ENCODE measurements around the gene NAP1L1.

NAP1L1 gene

GRCh38 chr12:76057326-76057725 is 27.2 kb downstream of the NAP1L1 start:
- H3K4me2 ChIP-seq (ENCODE audit: low read depth, low read length): no peak overlapping the region
- TF ChIP-seq CTCF (IDR thresholded peaks at IDR 0.05; ENCODE audit: low read length): no peak
- TF ChIP-seq EZH2phosphoT487 (IDR thresholded peaks at IDR 0.05; ENCODE audit: low read length): no peak
- no peak for TF ChIP-seq EZH2 (optimal IDR thresholded peaks at IDR 0.05; ENCODE audit: low read depth, low read length)
- H3K27ac ChIP-seq (ENCODE audit: low read length): no peak overlapping the region
- H3K9me2 ChIP-seq (replicated peaks; ENCODE audit: insufficient read depth, low read length): no peaks in the 10 kb centered on the region
- peaks cover 37% of the 10 kb centered on the region for H3K79me2 ChIP-seq (ENCODE audit: low read length)
- peaks cover 27% of the 10 kb centered on the region; the same call in 1 of the 2 replicates for H3K36me3 ChIP-seq (replicated peaks; ENCODE audit: insufficient read depth, low read length)
- H3K4me3 ChIP-seq (ENCODE audit: low read length): no peak overlapping the region
- no peak overlapping the region for H3K9ac ChIP-seq (ENCODE audit: low read length)
- H2AFZ ChIP-seq (ENCODE audit: low read length): no peak overlapping the region
- no peaks in the 10 kb centered on the region for H3K4me1 ChIP-seq (ENCODE audit: low read length)
- H3F3A ChIP-seq (ENCODE audit: insufficient read depth, low read length): no peaks in the 10 kb centered on the region; the same call in 1 of the 2 replicates
- DNase-seq: no peak
- no peaks in the 10 kb centered on the region for H3K9me3 ChIP-seq (replicated peaks; ENCODE audit: insufficient read depth, low read length)
- peaks cover 12% of the 10 kb centered on the region for H4K20me1 ChIP-seq (ENCODE audit: insufficient read depth, low read length)
- no peaks in the 10 kb centered on the region for H3K27me3 ChIP-seq (replicated peaks; ENCODE audit: insufficient read depth, low read length)

GRCh38 chr12:76055393-76055792 is 29.1 kb downstream of the NAP1L1 start:
- Histone ChIP-seq H3K36me3 (replicated peaks; ENCODE audit: insufficient read depth, low read length) (peaks cover 24% of the 10 kb centered on the region; the same call in 1 of the 2 replicates), H4K20me1 (ENCODE audit: insufficient read depth, low read length) (peaks cover 6% of the 10 kb centered on the region; the same call in 1 of the 2 replicates), H3K9me2 (replicated peaks; ENCODE audit: insufficient read depth, low read length) (no peaks in the 10 kb centered on the region), H3K27me3 (replicated peaks; ENCODE audit: insufficient read depth, low read length) (no peaks in the 10 kb centered on the region), H3K4me3 (ENCODE audit: low read length) (no peak overlapping the region), H3K27ac (ENCODE audit: low read length) (no peak overlapping the region), H3K4me1 (ENCODE audit: low read length) (no peaks in the 10 kb centered on the region), H3F3A (ENCODE audit: insufficient read depth, low read length) (no peaks in the 10 kb centered on the region; the same call in 1 of the 2 replicates), H3K79me2 (ENCODE audit: low read length) (peaks cover 18% of the 10 kb centered on the region), H3K9me3 (replicated peaks; ENCODE audit: insufficient read depth, low read length) (no peaks in the 10 kb centered on the region), H3K9ac (ENCODE audit: low read length) (no peak overlapping the region), H3K4me2 (ENCODE audit: low read depth, low read length) (no peak overlapping the region), H2AFZ (ENCODE audit: low read length) (no peak overlapping the region)
- TF ChIP-seq EZH2phosphoT487 (IDR thresholded peaks at IDR 0.05; ENCODE audit: low read length) (no peak), EZH2 (optimal IDR thresholded peaks at IDR 0.05; ENCODE audit: low read depth, low read length) (no peak), CTCF (IDR thresholded peaks at IDR 0.05; ENCODE audit: low read length) (no peak)
- no peak for DNase-seq

GRCh38 chr12:76049575-76050251 is 34.8 kb downstream of the NAP1L1 start:
- Histone ChIP-seq H3K4me3 (ENCODE audit: low read length) (no peak overlapping the region), H3K79me2 (ENCODE audit: low read length) (no peaks in the 10 kb centered on the region), H3K27me3 (replicated peaks; ENCODE audit: insufficient read depth, low read length) (no peaks in the 10 kb centered on the region), H3K4me2 (ENCODE audit: low read depth, low read length) (no peak overlapping the region), H3K9ac (ENCODE audit: low read length) (no peak overlapping the region), H4K20me1 (ENCODE audit: insufficient read depth, low read length) (no peaks in the 10 kb centered on the region), H3F3A (ENCODE audit: insufficient read depth, low read length) (no peaks in the 10 kb centered on the region; the same call in 1 of the 2 replicates), H3K9me2 (replicated peaks; ENCODE audit: insufficient read depth, low read length) (no peaks in the 10 kb centered on the region), H3K4me1 (ENCODE audit: low read length) (no peaks in the 10 kb centered on the region), H3K9me3 (replicated peaks; ENCODE audit: insufficient read depth, low read length) (no peaks in the 10 kb centered on the region), H3K27ac (ENCODE audit: low read length) (no peak overlapping the region), H2AFZ (ENCODE audit: low read length) (no peak overlapping the region), H3K36me3 (replicated peaks; ENCODE audit: insufficient read depth, low read length) (peaks cover 16% of the 10 kb centered on the region)
- no peak for DNase-seq
- no peak for TF ChIP-seq CTCF (IDR thresholded peaks at IDR 0.05; ENCODE audit: low read length)
- TF ChIP-seq EZH2 (optimal IDR thresholded peaks at IDR 0.05; ENCODE audit: low read depth, low read length): no peak
- TF ChIP-seq EZH2phosphoT487 (IDR thresholded peaks at IDR 0.05; ENCODE audit: low read length): no peak
